GM23248 (cell line): ENCODE data around the gene NDFIP2.

Source experiments
- EZH2 ChIP-seq: fragments of 200-600 bp; sonication (generic); IDR thresholded peaks from 2 replicates; pipeline ENCODE4 v1.6.1; 2018; ENCODE audit warnings: antibody characterized with exemption, mild to moderate bottlenecking; ENCODE audit not compliant: insufficient read depth, poor library complexity, severe bottlenecking
- EZH2phosphoT487 ChIP-seq: fragments of 200-600 bp; sonication (generic); IDR thresholded peaks from 2 replicates; pipeline ENCODE4 v1.6.1; 2018; ENCODE audit warnings: antibody characterized with exemption, moderate library complexity, mild to moderate bottlenecking, low read depth; ENCODE audit not compliant: insufficient read depth

GRCh38 chr13:79456051-79456450 lies 24.9 kb upstream of the NDFIP2 start:
- TF ChIP-seq EZH2, result no peak
- TF ChIP-seq EZH2phosphoT487, result no peak
